Measurements from ENCODE around the gene EME1. TPM values are rescaled to one million over a fixed set of nuclear protein-coding genes. Genes with fewer than 3 reads are reported as not detected.

EME1 gene
- total and polyA plus RNA-seq, 2 of the 8 experiments (the other 6 are each of a cell fraction or from before 2014, with no cell fraction given), result 13.9 to 16.3 TPM

- peaks cover 4 to 9% of the 10 kb centered on the region in 2 experiments for H4K20me1 ChIP-seq (replicated peaks in 1 of 2; ENCODE audit: control insufficient read depth in 1 of 2, insufficient read depth in 2 of 2, low read length in 2 of 2)
- no peak overlapping the region for H2BK5ac ChIP-seq (ENCODE audit: low read depth, low read length)
- POLR2A ChIA-PET (ENCODE audit: partially characterized antibody), result interaction anchor here (1.0 to 20.2 kb wide), 3 partner anchors 9 to 29 kb away, joined by 4 to 313 read pairs (median 10); partner anchors contain the start of genes EME1, LRRC59 and MRPL27
- DNase-seq (ENCODE audit: low read depth in 1 of 2, low spot score in 2 of 2), result no peak
- H2BK15ac ChIP-seq (ENCODE audit: low read length), result no peak overlapping the region
- no peak overlapping the region for H4K8ac ChIP-seq (ENCODE audit: extremely low read depth, insufficient read depth, low read length)
- no peaks in the 10 kb centered on the region for H3K27me3 ChIP-seq (replicated peaks in 1 of 4; ENCODE audit: control insufficient read depth in 3 of 4, extremely low read depth in 1 of 4, insufficient read depth in 3 of 4, low read length in 3 of 4)
- no peaks in the 10 kb centered on the region; the same call in 1 of the 2 replicates for H3K79me1 ChIP-seq (ENCODE audit: low read depth, low read length)
- no peak overlapping the region for H3K18ac ChIP-seq (ENCODE audit: extremely low read depth, low read length)
- H2BK20ac ChIP-seq (ENCODE audit: low read length), result no peak overlapping the region
- no peak overlapping the region for H3K9ac ChIP-seq (replicated peaks in 1 of 4; ENCODE audit: extremely low read depth in 1 of 4, low read depth in 3 of 4, low read length in 3 of 4)
- H3K14ac ChIP-seq (ENCODE audit: insufficient read length), result no peak overlapping the region
- H3K23ac ChIP-seq (ENCODE audit: insufficient read length), result no peak overlapping the region
- WGBS, 2 experiments (ENCODE audit: extremely low coverage in 1 of 2, insufficient coverage in 1 of 2, insufficient read length in 1 of 2, insufficient replicate concordance in 2 of 2, low coverage in 1 of 2, low lambda C conversion rate in 2 of 2, missing lambda C conversion rate in 1 of 2), result 92% methylated on average over 5 of the region's 5 CpGs; no CpG with 5 or more reads in 1 of the 2 experiments
- no peak overlapping the region for H2BK120ac ChIP-seq (replicated peaks; ENCODE audit: low read depth, low read length)
- no peak overlapping the region for H3K56ac ChIP-seq (replicated peaks; ENCODE audit: insufficient read length, low read depth, low read length)
- peaks cover 0 to 11% (median under 1%) of the 10 kb centered on the region in 4 experiments; a peak in 2 of 7 replicates for H3K4me1 ChIP-seq (replicated peaks in 1 of 4; ENCODE audit: control insufficient read depth in 3 of 4, insufficient read depth in 4 of 4, low read length in 3 of 4)
- no peak overlapping the region for H3K4me2 ChIP-seq (ENCODE audit: insufficient read depth in 1 of 2, low read depth in 2 of 2, low read length in 2 of 2)
- H2AFZ ChIP-seq (ENCODE audit: low read length), result no peak overlapping the region
- CTCF ChIA-PET (ENCODE audit: partially characterized antibody), result interaction anchor here (0.7 to 2.9 kb wide), 4 partner anchors 8 to 204 kb away, joined by 3 to 25 read pairs (median 10); partner anchors contain the start of gene LRRC59
- no peak for TF ChIP-seq TEAD4 (IDR thresholded peaks at IDR 0.05; ENCODE audit: low read depth, low read length)
- no peak for TF ChIP-seq TAF1 (IDR thresholded peaks at IDR 0.05; ENCODE audit: low read depth, low read length)
- peaks cover 4% of the 10 kb centered on the region; the same call in 1 of the 2 replicates for H3K23me2 ChIP-seq (ENCODE audit: low read depth, low read length)
- H3K36me3 ChIP-seq (ENCODE audit: control insufficient read depth in 2 of 4, insufficient read depth in 4 of 4, low read length in 3 of 4), result peaks cover 17 to 41% (median 27%) of the 10 kb centered on the region in 4 experiments; a peak in 7 of 8 replicates
- no peak overlapping the region for H4K5ac ChIP-seq (ENCODE audit: insufficient read length, low read depth, low read length)
- no peak overlapping the region for H4K91ac ChIP-seq (replicated peaks; ENCODE audit: insufficient read length, low read length)
- no peak overlapping the region for H2BK12ac ChIP-seq (ENCODE audit: low read depth, low read length)
- peaks cover 0 to 17% of the 10 kb centered on the region in 2 experiments; a peak in 2 of 4 replicates for H3K79me2 ChIP-seq (ENCODE audit: control insufficient read depth in 1 of 2, insufficient read depth in 2 of 2, low read length in 2 of 2)
- no peak overlapping the region for H3K27ac ChIP-seq (ENCODE audit: low read depth, low read length)
- no peak overlapping the region for H2AK5ac ChIP-seq (ENCODE audit: low read depth, low read length)
- H3K4ac ChIP-seq (replicated peaks; ENCODE audit: insufficient read length, low read depth, low read length), result no peak overlapping the region
- no peak for FAIRE-seq
- H3K4me3 ChIP-seq (ENCODE audit: extremely low read depth in 1 of 4, insufficient read depth in 2 of 4, low read depth in 3 of 4, low read length in 4 of 4), result no peak overlapping the region
- no peaks in the 10 kb centered on the region for H3K9me3 ChIP-seq (ENCODE audit: insufficient read depth in 2 of 2, low read depth in 1 of 2, low read length in 1 of 2)
These were observed 3.0 kb upstream of the EME1 start for GRCh38 chr17:50370052-50370451.

All from H1 (cell line).